GM18520 (cell line): ENCODE measurements around the gene CD300LF.
A peak's percentile ranks its signal among the peaks of the same experiment; 100 is the strongest.

Experiments used
- ATAC-seq: cut with Tn5 transposase; IDR thresholded peaks from one replicate; pipeline ENCODE4 v1.9.1; 2021; ENCODE audit not compliant: unreplicated experiment

Gene CD300LF

DNA sequence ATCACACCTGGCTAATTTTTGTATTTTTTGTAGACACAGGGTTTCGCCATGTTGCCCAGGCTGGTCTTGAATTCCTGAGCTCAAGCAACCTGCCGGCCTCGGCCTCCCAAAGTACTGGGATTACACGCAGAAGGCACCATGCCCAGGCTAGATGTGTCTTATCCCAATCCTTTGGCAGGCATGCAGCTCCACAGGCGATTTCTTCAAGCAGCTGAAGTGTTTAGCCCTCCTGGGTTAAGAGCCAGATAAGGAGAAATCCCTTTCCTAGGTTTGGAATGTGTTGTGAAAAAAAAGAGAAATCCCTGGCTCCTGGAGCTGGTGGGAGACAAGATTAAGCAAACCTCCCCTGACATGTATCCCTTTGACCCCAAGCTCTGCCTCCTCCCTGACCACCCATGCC lies 33.7 kb upstream of the CD300LF start:
- no peak for ATAC-seq

DNA sequence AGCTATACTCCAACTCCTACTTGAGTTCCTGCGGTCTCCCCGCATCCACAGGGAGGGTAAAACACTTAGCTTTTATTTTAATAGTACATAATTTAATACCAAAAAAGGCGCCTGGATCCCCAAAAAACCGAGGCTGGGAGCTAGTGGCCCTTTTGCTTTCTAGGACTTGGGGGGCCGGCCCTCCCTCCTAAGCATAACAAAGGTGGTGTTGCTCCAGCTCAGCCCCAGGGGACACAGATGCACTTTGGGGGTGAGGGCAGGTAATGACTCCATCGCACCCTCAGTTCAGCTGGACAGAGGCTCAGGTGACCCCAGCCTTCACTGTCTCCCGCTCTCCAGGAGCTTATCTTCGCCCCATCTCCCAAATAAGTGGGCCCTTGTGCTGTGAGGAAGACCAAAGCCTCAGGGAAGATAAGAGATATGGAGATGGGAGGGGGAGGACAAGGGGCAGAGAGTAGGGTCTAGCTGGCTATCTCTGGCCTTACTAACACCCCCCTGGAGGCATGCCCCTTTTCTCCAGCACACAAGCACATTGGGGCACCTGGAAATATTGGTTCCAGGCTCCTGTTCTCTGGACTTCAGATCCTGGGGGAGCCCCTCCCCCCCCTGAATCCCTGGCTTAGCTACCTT lies 32.9 kb upstream of the CD300LF start:
- ATAC-seq, result no peak

- no peak for ATAC-seq
These were observed 32.2 kb upstream of the CD300LF start for GRCh38 chr17:74744714-74745547.

- no peak for ATAC-seq
These were observed 31.6 kb upstream of the CD300LF start for GRCh38 chr17:74744349-74744713.

GRCh38 chr17:74743755-74744154 lies 31.0 kb upstream of the CD300LF start:
- ATAC-seq, result no peak

- ATAC-seq, result no peak
These were observed 30.3 kb upstream of the CD300LF start for GRCh38 chr17:74742978-74743545.

GRCh38 chr17:74742153-74742515 lies 29.4 kb upstream of the CD300LF start:
- peak; percentile 37 for ATAC-seq

- ATAC-seq, result no peak
These were observed 28.1 kb upstream of the CD300LF start for GRCh38 chr17:74740641-74741387.

- ATAC-seq, result no peak
These were observed 27.4 kb upstream of the CD300LF start for GRCh38 chr17:74740173-74740572.

DNA sequence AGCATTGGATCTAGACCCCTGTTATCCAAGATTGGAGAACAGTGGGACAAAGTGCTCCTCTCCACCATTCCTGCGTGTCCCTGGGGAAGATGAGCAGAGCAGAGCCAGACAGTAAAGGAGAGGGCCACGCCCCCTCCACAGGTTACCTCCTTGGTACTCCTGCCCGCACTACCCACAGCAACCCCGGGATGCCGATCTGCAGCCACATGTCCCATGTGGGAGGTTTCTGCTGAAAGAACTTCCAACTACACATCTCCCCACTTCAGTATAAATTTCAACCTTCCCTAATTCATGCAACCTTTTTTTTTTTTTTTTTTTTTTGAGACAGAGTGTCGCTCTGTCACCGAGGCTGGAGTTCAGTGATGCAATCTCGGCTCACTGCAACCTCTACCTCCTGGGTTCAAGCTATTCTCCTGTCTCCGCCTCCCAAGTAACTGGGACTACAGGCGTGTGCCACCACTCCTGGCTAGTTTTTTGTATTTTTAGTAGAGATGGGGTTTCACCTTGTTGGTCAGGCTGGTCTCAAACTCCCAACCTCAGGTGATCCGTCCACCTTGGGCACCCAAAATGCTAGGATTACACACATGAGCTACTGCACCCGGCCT lies 26.6 kb upstream of the CD300LF start:
- ATAC-seq, result no peak

DNA sequence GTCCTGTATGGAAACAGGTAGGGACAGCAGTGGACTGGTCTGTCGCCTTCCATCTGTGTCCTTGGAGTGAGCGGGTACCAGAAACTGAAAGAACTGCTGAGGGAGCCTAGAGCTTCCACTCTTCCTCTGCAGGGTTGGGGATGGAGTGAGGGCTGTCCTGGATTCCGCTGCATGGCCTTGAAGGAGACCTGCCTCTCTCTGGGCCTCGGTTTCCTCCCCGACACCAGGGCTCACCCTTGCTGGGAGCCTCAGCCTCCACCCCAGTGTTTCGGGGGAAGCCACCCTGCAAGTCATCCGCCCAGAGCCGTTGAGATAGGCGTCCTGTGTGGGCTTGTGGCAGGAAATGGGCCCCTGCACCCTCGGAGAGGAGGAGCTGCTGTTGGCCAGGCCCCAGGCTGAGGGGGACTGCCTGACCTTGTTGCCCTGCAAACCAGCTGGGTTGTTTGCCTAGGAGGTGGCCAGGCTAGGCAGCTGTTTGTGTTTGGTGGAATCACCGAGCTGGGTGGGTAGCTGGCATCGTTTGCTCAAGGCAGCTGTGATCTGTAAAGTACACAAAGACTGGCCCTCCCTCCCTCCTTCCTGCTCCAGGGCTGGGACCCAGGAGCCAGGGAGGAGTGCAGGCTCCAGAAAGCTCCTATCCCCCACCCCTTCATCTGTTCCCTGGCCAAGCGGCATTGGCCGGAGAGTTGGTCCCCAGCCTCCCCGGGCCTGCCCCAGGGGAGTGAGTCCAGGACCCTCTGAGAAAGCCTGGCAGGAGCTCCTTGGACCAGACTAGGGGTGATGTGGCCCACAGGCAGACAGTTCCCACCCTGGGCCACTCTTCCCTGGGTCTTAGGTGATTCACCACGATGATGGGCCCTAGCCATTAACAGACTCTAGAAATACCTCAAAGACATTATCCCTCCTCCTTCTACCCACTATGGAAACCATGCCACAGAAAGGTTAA lies 25.6 kb upstream of the CD300LF start:
- peak; percentile 34 for ATAC-seq

DNA sequence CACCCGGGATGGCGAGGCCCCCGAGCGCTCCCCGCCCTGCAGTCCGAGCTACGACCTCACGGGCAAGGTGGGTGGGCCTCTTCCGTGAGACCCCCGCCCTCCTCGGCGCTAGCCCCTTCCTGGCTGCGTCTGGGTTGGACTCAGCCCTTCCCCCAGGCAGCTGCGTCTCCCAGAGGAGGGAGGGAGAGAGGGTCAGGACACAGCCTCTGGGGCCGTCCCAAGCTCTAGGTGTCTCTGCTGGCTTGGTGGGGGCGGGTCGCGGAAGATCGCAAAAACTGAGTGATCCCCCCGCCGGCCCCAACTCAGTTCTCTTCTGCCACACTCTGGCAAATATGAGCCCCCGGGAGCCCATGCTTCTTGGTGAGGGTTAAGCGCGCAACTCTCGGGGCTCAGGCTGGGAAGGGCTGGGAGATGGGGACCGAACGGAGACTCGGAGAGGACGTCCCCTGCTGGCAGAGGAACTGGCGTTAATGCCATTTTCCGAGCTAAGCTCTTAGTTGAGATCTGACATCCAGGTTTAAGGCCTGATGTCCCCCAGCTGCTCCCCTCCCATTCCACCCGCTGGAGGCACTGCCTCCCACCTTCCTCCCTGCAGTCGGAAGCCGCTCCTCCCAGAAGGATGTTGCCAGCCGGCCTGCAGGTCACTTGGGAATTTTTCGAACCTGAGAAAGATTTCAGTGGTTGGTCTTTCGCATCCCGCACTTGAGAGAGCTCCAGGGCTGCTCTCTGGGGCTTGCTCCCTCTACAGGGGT lies 24.8 kb upstream of the CD300LF start:
- no peak for ATAC-seq

GRCh38 chr17:74736513-74737298 lies 24.0 kb upstream of the CD300LF start, which contains the start of gene RAB37:
TSS of gene RAB37 (plus strand) at chr17:74737256. CDS start at chr17:74737273, 17 bp downstream.
- no peak for ATAC-seq

DNA sequence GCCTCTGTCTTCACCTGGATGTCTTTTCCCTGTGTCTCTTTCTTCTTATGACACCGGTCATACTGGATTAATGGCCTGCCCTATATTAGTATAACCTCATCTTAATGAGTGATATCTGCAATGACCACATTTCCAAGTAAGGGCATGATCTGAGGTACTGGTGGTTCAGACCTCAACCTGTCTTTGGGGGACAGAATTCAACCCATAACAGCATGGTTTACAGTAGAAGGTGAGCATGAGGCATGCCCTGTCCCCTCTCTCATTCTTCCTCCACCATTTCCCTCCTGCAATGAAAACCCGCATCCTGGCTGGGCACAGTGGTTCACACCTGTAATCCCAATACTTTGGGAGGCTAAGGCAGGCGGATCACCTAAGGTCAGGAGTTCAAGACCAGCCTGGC lies 21.5 kb upstream of the CD300LF start:
- no peak for ATAC-seq

GRCh38 chr17:74733365-74734122 lies 20.8 kb upstream of the CD300LF start:
- no peak for ATAC-seq

DNA sequence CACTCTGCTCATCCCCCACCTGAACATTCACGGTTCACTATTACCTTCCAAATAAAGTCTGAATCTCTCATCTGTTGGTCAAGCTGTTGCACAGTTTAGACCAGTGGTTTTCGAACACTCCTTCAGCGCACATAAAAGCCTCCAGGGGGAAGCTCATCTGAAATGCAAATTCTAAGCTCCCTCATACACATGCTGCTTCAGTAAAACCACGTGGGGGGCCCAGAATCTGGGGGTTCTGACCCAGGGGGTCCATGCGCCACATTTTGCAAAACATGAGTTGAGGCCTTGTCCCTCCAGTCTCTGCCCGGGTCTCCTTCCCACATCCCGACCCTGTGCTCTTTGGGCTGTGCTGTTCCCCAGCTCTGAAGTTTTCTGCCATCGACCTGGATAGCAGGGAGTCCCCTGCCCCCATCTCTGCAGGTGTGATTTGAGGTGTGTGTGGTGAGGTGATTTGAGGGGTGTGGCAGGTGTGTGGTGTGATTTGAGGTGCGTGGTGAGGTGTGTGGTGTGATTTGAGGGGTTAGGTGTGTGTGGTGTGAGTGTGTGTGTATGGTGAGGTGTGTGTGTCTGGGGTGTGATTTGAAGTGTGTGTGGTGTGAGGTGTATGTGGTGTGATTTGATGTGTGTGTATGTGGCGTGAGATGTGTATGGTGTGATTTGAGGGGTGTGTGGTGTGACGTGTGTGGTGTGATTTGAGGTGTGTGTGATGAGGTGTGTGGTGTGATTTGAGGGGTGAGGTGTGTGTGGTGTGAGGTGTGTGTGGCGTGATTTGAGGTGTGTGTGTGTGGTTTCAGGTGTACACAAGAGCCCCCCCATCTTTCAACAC lies 19.5 kb upstream of the CD300LF start:
- ATAC-seq, result no peak

DNA sequence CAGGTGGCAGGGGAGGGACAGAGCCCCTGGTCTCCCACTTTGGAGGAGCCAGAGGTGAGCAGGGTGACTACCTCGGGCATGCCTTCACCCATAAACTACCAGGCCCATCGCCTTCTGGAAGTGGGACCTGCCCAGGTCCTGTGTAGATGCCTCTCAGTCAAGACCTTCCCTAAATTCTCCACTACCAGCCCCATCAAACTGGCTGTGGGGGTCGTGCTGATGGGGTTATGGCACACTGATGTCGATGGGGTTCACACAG lies 18.6 kb upstream of the CD300LF start:
- no peak for ATAC-seq
